Measurements from ENCODE around the gene GABRG3.

GRCh38 chr15:27238707-27239423, 267.9 kb downstream of the GABRG3 start:
- TF ChIP-seq CTCF (conservative IDR thresholded peaks at IDR 0.05; ENCODE audit: low read depth, low read length), result no peak
- TF ChIP-seq FOS (IDR thresholded peaks at IDR 0.05; ENCODE audit: low read depth, low read length), result no peak
- TF ChIP-seq POLR2A (IDR thresholded peaks at IDR 0.05; ENCODE audit: low read depth, low read length), result no peak

All from IMR-90 (cell line).